NCI-H2227 treated with DMSO at 0.1 percent for 48 hours (cell line): Measurements from ENCODE around the gene KHK.

Experiments
- DNase-seq: peaks from one replicate; lab custom pipeline; 2025; lab: John Stamatoyannopoulos, UW

KHK gene

DNA sequence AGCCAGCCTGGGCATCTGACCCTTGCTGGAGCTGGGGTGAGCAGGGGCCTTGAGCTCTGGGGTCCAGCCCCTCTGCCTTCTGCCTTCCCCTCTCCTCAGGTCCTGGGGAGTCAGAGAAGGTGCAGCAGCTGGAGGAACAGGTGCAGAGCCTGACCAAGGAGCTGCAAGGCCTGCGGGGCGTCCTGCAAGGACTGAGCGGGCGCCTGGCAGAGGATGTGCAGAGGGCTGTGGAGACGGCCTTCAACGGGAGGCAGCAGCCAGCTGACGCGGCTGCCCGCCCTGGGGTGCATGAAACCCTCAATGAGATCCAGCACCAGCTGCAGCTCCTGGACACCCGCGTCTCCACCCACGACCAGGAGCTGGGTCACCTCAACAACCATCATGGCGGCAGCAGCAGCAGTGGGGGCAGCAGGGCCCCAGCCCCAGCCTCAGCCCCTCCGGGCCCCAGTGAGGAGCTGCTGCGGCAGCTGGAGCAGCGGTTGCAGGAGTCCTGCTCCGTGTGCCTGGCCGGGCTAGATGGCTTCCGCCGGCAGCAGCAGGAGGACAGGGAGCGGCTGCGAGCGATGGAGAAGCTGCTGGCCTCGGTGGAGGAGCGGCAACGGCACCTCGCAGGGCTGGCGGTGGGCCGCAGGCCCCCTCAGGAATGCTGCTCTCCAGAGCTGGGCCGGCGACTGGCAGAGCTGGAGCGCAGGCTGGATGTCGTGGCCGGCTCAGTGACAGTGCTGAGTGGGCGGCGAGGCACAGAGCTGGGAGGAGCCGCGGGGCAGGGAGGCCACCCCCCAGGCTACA, 4.4 kb upstream of the KHK start:
- DNase-seq = no peak

DNA sequence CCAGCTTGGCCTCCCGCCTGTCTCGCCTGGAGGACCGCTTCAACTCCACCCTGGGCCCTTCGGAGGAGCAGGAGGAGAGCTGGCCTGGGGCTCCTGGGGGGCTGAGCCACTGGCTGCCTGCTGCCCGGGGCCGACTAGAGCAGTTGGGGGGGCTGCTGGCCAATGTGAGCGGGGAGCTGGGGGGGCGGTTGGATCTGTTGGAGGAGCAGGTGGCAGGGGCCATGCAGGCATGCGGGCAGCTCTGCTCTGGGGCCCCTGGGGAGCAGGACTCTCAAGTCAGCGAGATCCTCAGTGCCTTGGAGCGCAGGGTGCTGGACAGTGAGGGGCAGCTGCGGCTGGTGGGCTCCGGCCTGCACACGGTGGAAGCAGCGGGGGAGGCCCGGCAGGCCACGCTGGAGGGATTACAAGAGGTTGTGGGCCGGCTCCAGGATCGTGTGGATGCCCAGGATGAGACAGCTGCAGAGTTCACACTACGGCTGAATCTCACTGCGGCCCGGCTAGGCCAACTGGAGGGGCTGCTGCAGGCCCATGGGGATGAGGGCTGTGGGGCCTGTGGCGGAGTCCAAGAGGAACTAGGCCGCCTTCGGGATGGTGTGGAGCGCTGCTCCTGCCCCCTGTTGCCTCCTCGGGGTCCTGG, 3.7 kb upstream of the KHK start:
- no peak for DNase-seq

GRCh38 chr2:27083410-27084296, 2.9 kb upstream of the KHK start:
- no peak for DNase-seq

- DNase-seq = no peak
Measured at GRCh38 chr2:27084297-27085061, 2.1 kb upstream of the KHK start.

DNA sequence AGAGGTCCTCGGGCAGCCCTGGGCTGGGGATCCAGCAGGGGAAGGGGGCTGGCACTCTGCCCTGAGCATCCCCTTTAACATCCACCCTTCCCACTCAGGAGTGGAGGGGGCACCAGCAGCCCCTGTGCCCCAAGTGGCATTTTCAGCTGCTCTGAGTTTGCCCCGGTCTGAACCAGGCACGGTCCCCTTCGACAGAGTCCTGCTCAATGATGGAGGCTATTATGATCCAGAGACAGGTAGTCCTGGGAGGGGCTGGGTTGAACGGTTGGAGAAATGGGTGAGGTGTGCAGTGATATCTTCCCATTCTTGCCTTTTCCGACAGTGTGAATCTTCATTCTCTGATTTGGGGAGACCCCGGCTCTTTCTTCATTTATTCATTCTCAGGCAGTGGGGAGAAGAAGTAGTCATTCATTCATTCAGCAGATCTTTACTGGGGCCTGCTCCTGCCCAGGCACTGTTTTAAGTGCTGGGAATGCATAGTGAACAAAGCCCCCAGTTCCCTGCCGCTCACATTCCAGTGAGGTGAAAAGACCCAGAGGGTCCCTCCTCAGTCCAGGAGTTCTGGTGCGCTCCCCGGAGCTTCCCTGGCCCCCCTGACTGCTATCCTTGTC, 1.4 kb upstream of the KHK start:
- no peak for DNase-seq

DNA sequence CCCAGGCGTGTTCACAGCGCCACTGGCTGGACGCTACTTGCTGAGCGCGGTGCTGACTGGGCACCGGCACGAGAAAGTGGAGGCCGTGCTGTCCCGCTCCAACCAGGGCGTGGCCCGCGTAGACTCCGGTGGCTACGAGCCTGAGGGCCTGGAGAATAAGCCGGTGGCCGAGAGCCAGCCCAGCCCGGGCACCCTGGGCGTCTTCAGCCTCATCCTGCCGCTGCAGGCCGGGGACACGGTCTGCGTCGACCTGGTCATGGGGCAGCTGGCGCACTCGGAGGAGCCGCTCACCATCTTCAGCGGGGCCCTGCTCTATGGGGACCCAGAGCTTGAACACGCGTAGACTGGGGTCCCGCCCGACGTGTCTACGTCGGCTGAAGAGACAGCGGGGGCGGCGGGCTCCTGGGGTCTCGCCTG, 891 bp upstream of the KHK start:
- DNase-seq = peak; percentile 16

- DNase-seq = peak; percentile 94
Measured at GRCh38 chr2:27086090-27086723, 365 bp upstream of the KHK start.

DNA sequence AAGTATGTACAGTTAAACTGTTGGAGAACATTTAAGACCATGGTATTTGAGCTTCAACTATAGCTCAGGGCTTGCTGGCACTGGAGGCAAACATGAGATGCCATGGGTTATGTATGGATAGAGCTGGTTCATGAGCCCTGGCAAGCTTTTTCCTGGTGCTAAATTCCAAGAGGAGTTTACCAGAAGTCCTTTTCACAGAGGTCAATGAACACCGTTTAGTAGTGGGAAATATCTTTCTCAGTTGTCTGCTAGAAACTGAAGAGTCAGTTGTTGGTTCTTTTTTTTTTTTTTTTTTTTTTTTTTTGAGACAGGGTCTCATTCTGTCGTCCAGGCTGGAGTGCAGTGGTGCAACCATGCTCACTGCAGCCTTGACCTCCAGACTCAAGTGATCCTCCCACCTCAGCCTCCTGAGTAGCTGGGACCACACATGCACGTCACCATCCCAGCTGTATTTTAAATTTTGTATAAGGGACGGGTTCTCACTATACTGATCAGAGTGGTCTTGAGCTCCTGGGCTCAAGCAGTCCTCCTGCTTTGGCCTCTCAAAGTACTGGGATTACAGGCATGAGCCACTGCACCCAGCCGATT, 1.3 kb downstream of the KHK start:
- DNase-seq = no peak

GRCh38 chr2:27088634-27089033, 2.1 kb downstream of the KHK start:
- DNase-seq = no peak

- DNase-seq = no peak
Measured at GRCh38 chr2:27089111-27089954, 2.8 kb downstream of the KHK start.

DNA sequence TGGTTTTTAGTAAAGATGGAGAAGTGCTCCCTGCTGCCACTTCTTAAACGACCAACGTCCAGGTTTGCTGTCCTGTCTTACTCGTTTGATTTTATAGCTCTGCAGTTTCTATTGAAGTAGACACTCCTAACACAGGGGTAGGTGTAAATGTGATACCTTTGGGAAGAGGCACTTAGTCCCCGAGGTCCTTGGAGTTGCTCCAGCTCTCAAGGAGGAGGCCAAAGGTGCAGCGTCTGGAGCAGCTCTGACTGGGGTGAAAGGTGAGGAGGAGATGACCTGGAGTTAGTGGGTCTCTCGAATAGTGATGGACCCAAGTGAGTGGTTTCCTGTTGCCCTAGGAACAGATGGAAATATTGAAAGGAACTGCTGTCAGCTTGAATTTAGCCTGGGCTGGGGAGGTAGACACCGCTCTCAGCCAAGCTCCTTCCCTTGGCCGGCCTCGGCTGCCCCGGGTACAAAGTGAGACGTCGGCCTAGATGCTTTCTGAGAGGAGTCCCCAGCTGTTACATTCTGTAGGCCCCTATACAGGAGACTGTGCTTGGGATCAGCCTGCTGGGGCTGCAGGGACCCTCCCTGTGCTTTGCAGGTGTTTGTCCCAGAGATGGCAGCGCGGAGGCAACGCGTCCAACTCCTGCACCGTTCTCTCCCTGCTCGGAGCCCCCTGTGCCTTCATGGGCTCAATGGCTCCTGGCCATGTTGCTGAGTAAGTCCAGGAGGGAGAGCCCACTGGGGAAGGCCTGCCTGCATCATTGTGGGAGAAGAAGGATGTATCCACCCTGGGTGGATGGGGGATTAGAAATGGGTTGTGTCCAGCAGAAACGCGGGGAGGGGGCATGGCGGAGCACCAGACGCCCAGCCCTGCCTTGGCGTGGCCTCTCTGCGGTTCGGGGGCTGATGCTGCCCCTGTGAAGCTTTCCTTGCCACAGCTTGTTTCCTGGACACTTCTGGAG, 5.4 kb downstream of the KHK start:
- no peak for DNase-seq

- DNase-seq = no peak
Measured at GRCh38 chr2:27092696-27093429, 6.3 kb downstream of the KHK start.

DNA sequence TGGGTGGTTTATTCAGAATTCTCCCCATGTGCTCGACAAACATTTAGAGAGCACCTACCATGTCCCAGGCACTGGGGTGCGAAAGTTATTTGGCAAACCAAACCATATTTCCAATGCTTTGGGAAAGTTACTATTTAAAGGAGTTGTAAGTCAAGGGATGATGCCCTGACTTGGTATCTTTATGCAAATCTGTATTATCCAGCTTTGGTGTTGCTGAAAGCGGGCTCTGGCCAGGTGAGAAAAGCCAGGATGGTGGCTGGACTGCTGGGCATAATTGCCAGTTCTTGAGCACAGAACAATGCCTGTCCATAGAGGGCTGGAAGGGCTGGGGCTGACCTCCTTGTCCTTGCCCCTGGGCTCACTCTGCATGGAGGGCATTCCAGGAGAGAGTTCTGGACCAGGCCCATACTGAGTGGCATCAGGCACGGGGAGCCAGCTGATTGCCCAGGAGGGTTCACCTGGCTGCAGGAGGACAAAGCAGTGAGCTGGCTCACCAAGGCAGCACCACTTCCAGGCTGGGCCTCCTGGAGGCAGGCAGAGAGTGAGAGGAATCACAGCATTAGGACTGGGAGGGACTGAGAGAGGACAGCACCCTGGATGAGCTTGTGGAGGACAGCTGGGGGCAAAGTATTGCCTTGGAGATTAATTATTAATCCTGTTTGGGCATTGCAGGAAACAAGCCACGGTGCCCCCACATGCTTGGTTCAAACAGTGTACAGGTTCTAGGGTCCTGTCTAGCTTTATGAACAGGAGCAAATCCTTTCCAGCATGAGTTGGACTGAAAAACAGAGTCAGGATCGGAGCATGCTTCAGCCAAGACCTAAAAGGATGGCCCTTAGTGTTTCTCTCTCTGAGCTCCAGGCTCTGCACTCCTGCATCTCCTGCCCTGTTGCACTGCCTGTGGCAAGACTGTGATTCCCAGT, 7.1 kb downstream of the KHK start:
- no peak for DNase-seq

GRCh38 chr2:27094353-27094984, 7.9 kb downstream of the KHK start:
- no peak for DNase-seq

DNA sequence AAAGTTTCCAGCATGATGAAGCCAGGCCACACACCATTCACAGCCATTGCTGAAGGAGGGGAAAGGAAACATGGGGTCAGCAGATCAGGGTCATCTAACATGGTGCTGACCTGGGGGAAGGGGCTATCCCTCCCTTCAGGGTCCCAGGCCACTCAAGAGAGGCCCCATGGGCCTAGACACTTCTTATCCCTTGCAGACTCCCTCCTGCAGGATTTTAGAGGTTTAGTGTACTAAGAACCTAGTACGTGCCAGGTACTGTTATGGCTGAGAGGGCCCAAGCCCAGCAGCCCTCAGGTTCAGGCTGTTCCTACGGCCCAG, 8.8 kb downstream of the KHK start:
- DNase-seq = no peak
